Heart left ventricle (tissue), 13 donors: ENCODE measurements around the gene ST6GALNAC2.

Experiments used
- CTCF ChIP-seq, 12 donors: fragments of 200-600 bp; sonication (generic) in 4 of 12; IDR thresholded peaks; one replicate each; pipeline versions ENCODE4 v1.5.0 to v1.8.0; 2018 to 2022; ENCODE audit warnings: antibody characterized with exemption in 12 of 12, mild to moderate bottlenecking in 5 of 12
- POLR2A ChIP-seq, 2 donors: fragments of 450-650 bp; IDR thresholded peaks; one replicate each; pipeline ENCODE4 v1.6.1; 2017; ENCODE audit warnings: antibody characterized with exemption in 2 of 2, mild to moderate bottlenecking in 2 of 2, moderate library complexity in 2 of 2
- donor health status: ischemic (EF 13 %, LVEDD 7.1; RV severe dilation, severe dysfunction).
- donor health status: DM: no; HTN: yes; CAD: no.
- donor health status: DM: no; HTN: no; CAD: no.
- donor health status: ischemic (EF 25% LVEDD 6.9; RV normal size, moderate dysfunction).
- donor health status: ischemic (EF 25% LVEDD 5.7; RV mildly dilated, moderate dysfunction).
- donor health status: ischemic (EF 35%, LVEDD 5.7; RV mildly dilated, moderate dysfunction).
- donor health status: nonischemic (EF 11% LVEDD 7.7; RV severe dilation, severe dysfunction).
- donor health status: DM: yes; HTN: yes; CAD: no.
- donor health status: PGD.
- donor health status: ischemic (EF 29% LVEDD 5.4; RV normal size, mild dysfunction).
- donor health status: nonischemic (EF 23%, LVEDD 6.1; RV moderate dilation, normal function).

- TF ChIP-seq CTCF (IDR thresholded peaks at IDR 0.05) (peak in 5 of 12 donors; percentile 9 to 55 (median 39)), POLR2A (IDR thresholded peaks at IDR 0.05) (peak in 1 of 2 donors; percentile 48)
Measured at GRCh38 chr17:76540381-76541300, 45.0 kb downstream of the ST6GALNAC2 start.
